Right ventricle myocardium inferior (tissue), 1 donor: Measurements from ENCODE around the gene ABL2. TPM values are rescaled to one million over a fixed set of nuclear protein-coding genes. Genes with fewer than 3 reads are reported as not detected.
"Not testable (repeated sequence)": the region's sequence is repeated elsewhere in the genome, so short reads cannot be mapped to it uniquely, and the experiment has no call there.

ENCODE experiments used
- ATAC-seq: fragments of 200-7000 bp; cut with Tn5 transposase; one replicate; pipeline ENCODE4 v1.9.1; 2020; ENCODE audit warnings: mild to moderate bottlenecking, moderate library complexity
- DNase-seq: peaks from one replicate; pipeline ENCODE4 v3.0.0; 2021; ENCODE audit errors: missing footprints
- intact Hi-C: fragments of 100-400 bp; cut with DNase I; formaldehyde crosslinking; loops from one replicate; pipeline ENCODE4 v1.11.0; 2022
- total RNA-seq: library from RNA; stranded (reverse); fragmentation: NEBNext Ultra II Directional; extraction: Animal tissue kit (Norgen Biotek cat#: 25700); gene quantifications from one replicate; pipeline ENCODE4 v1.2.1, GENCODE V29; 2021
- donor health status: DM: no; HTN: yes; CAD: no; lungs with severe emphysema.

Gene ABL2
- total RNA-seq, 1 donor from 2014 or later = 8.5 TPM

DNA sequence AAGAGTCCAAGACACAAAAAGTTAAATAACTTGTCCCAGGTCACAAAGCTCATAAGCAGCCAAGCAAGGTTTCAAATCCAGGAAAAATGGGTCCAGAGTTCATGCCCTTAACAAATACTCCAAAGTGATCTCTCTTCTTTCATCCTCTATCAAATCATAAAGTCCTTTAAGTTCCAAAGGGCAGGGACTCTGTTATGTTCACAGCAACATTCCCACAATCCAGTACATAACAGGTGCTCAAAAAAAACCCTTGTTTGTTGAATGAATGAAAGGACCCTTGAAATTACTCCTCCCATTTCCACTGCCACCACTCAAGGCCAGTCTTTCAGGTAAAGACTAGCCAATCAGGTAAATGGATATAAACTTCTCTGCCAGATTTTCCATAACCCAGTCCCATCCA lies 2.7 kb downstream of the ABL2 start:
- intact Hi-C loops = loop anchor here (5.0 kb wide), 1 partner anchor 66 kb away; the partner anchor contains the start of gene SOAT1
- ATAC-seq (no peak), DNase-seq (no peak)

DNA sequence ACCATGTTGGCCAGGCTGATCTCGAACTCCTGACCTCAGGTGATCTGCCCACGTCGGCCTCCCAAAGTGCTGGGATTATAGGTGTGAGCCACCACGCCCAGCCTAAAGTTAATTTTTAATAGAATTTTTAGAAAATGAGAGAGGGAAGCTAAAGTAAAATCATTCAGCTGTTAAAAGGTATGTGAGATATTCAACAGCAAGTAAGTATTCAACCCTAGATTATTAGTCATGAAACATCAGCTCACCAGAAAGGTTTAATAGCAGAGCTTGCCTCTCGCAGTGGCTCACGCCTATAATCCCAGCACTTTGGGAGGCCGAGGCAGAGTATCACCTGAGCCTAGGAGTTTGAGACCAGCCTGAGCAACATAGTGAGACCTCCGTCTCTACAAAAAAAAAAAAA lies 5.0 kb downstream of the ABL2 start:
- ATAC-seq, intact Hi-C loops, DNase-seq: not testable (repeated sequence)

DNA sequence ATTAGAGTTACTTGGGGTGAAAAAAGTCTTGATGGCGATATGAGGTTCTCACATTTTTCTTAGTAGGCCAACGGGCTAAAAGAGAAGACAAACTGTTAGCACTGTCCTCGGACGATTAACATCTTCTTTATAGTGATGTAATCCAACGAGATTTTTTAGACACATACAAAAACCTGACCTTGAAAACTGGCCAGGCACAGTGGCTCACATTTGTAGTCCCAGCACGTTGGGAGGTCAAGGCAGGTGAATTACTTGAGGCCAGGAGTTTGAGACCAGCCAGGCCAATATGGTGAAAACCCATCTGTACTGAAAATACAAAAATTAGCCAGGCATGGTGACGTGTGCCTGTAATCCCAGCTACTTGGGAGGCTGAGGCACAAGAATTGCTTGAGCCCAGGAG lies 8.4 kb downstream of the ABL2 start:
- DNase-seq, ATAC-seq, intact Hi-C loops: not testable (repeated sequence)

- peak; percentile 85 for ATAC-seq
- intact Hi-C loops = no loop called here
- DNase-seq = no peak
These were observed 11.5 kb downstream of the ABL2 start for GRCh38 chr1:179217943-179218507.

- DNase-seq, ATAC-seq, intact Hi-C loops: not testable (repeated sequence)
These were observed 16.2 kb downstream of the ABL2 start for GRCh38 chr1:179213317-179213716.

- ATAC-seq = no peak
- intact Hi-C loops = no loop called here
These were observed 20.6 kb downstream of the ABL2 start for GRCh38 chr1:179208681-179209477.

GRCh38 chr1:179206812-179207211 lies 22.7 kb downstream of the ABL2 start:
- intact Hi-C loops = no loop called here
- peak; percentile 65 for ATAC-seq

More at GRCh38 chr1:179208681-179209477, 20.6 kb downstream of the ABL2 start:
- no peak for DNase-seq

DNA sequence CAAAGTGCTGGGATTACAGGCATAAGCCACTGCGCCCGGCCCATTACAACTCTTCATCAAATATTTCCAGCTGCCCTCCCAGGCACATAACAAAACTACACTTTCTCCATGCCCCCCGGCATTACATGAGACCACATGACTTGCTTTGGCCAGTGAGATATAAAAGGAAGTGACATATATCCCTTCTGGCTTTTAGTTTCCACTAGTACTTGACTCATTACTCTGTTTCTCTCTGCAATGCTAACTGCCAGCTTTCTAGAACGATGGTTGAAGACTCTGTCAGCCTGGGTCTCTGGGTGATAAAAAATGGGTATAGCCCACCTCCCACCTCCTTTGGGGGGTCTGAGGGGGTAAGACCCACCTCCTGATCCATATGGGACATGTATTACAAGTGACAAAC lies 24.2 kb downstream of the ABL2 start:
- intact Hi-C loops = no loop called here
- DNase-seq = no peak
- no peak for ATAC-seq

More at GRCh38 chr1:179206812-179207211, 22.7 kb downstream of the ABL2 start:
- no peak for DNase-seq

DNA sequence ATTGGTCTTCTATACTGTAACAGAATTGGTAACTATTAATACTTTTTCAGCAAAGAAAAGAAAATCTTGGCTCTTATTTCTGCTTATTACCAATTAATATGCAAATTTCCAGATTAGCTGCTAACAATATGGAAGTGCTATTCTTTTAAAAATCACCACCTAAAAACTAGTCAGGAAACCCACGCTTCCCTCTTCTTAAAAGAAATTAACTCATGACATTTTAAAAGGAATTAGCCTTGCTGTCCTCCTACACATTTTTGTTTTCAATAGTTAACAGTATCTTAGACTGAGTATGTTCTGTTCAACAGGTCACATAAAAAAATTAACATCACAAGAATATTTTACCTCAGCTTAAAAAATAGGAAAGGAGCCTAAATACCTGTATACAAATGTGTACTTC lies 27.3 kb downstream of the ABL2 start:
- intact Hi-C loops = no loop called here
- no peak for DNase-seq
- ATAC-seq = no peak

DNA sequence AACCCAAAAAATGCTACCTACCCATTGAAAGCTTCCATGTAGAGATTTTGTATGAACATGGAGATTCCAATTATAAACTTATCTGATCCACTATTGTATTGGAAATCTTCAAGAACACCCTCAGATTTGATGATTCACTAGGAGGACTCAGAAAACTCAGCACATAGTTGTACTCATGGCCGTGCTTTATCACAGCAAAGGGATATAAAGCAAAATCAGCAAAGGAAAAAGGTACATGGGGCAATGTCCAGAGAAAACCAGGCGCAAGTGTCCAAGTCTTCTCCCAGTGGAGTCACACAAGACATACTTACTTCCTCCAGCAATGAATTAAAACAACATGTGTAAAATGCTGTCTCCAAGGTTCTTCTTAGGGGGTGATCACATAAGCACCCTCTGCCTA lies 28.9 kb downstream of the ABL2 start:
- intact Hi-C loops = no loop called here
- ATAC-seq (no peak), DNase-seq (no peak)

- no peak for DNase-seq
- intact Hi-C loops = no loop called here
- no peak for ATAC-seq
These were observed 31.7 kb downstream of the ABL2 start for GRCh38 chr1:179197690-179198297.

DNA sequence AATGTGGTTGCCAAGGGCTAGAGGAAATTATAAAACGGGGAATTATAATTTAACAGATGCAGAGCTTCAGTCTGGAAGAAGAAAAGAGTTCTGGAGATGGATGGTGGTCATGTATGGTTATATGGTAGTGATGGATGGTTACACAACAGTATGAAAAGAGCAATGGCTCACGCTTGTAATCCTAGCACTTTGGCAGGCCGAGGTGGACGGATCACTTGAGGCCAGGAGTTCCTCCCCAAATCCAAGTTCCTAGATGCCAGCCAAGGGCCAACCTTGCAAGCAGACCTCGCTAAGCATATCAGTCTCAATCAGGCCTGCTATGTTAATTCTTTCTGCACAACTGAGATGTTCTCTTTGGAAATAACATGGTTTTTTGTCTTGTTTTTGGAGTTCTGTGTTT lies 33.6 kb downstream of the ABL2 start:
- ATAC-seq, DNase-seq, intact Hi-C loops: not testable (repeated sequence)

GRCh38 chr1:179195376-179195775 lies 34.1 kb downstream of the ABL2 start:
- DNase-seq (no peak), ATAC-seq (no peak)
- intact Hi-C loops = no loop called here

- no peak for ATAC-seq
- DNase-seq = no peak
- intact Hi-C loops = loop anchor here (5.0 kb wide), 1 partner anchor 72 kb away; no protein-coding TSS in a partner anchor
These were observed 35.4 kb downstream of the ABL2 start for GRCh38 chr1:179194068-179194537.

- peak; percentile 67 for ATAC-seq
These were observed 38.6 kb downstream of the ABL2 start for GRCh38 chr1:179190861-179191260.

GRCh38 chr1:179187735-179188471 lies 41.6 kb downstream of the ABL2 start:
- intact Hi-C loops = no loop called here
- ATAC-seq (no peak), DNase-seq (no peak)

More at GRCh38 chr1:179190861-179191260, 38.6 kb downstream of the ABL2 start:
- intact Hi-C loops = loop anchor here (5.0 kb wide), 1 partner anchor 69 kb away; no protein-coding TSS in a partner anchor
- DNase-seq = no peak

DNA sequence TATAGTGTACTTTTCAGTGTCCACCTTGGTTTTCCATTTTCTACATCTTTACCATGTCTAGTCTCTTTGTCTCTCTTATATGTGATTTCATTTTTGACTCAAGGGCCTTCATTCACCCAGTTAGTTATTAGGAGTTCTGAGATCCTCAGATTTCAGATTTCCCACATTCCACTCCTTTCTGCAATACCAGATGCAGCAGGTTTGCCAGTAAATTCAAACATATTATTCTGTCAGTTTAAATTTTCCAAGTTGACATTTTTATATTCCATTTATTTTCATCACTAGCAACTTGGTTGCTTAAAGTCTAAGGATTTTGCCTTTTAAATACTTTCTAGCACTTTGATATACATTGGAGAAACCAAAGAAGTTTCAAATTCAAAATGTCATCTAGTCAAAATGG lies 42.4 kb downstream of the ABL2 start:
- no peak for ATAC-seq
- intact Hi-C loops = no loop called here
- no peak for DNase-seq

GRCh38 chr1:179184403-179184802 lies 45.1 kb downstream of the ABL2 start:
- intact Hi-C loops = no loop called here
- DNase-seq = no peak
- no peak for ATAC-seq

DNA sequence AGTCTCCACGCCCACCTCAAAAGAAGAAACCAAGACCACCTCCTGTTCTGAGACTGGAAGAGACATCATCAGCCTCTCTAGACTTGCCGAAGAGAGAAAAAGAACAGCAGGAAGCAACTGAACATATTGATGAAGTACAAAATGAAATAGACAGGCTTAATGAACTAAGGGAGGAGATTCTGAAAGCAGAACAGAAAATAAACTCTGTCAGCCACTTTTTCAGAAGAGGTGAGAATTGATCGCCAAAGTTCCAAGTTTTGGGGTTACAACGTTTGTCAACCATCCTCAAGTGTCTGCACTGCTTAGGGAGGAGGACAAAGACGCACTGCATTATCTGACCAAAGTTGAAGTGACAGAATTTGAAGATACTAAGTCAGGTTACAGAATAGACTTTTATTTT lies 45.6 kb downstream of the ABL2 start:
- ATAC-seq (no peak), DNase-seq (no peak)
- intact Hi-C loops = no loop called here
